WERI-Rb-1 (cell line): ENCODE measurements around the gene FHOD1.

Experiments
- DNase-seq: peaks from one replicate; pipeline ENCODE4 v3.0.0-alpha.2; 2020
- H3K27ac ChIP-seq: fragments of 250-450 bp; sonication (Bioruptor Pico); 2 replicates; pipeline ENCODE4 v1.5.1; 2020; ENCODE audit warnings: mild to moderate bottlenecking, moderate library complexity
- H3K27me3 ChIP-seq: fragments of 250-450 bp; sonication (Bioruptor Pico); 2 replicates; pipeline ENCODE4 v1.5.1; 2021; ENCODE audit warnings: mild to moderate bottlenecking, low read depth, moderate library complexity; ENCODE audit not compliant: insufficient read depth, severe bottlenecking
- H3K36me3 ChIP-seq: fragments of 250-450 bp; sonication (Bioruptor Pico); 2 replicates; pipeline ENCODE4 v1.5.1; 2020; ENCODE audit warnings: mild to moderate bottlenecking, moderate library complexity
- H3K4me3 ChIP-seq: 2 replicates; pipeline ENCODE4 v1.5.1; 2011; ENCODE audit warnings: low read depth, mild to moderate bottlenecking, control low read depth, low read length
- H3K9me3 ChIP-seq: fragments of 250-450 bp; sonication (Bioruptor Pico); 2 replicates; pipeline ENCODE4 v1.5.1; 2021; ENCODE audit warnings: mild to moderate bottlenecking, moderate library complexity; ENCODE audit not compliant: severe bottlenecking
- TF ChIP-seq, protein P1 (sequence below): IDR thresholded peaks from 2 replicates; pipeline ENCODE4 v1.5.1; 2011; ENCODE audit warnings: low read depth, mild to moderate bottlenecking, control low read depth, inconsistent platforms, low read length

FHOD1 gene

DNA sequence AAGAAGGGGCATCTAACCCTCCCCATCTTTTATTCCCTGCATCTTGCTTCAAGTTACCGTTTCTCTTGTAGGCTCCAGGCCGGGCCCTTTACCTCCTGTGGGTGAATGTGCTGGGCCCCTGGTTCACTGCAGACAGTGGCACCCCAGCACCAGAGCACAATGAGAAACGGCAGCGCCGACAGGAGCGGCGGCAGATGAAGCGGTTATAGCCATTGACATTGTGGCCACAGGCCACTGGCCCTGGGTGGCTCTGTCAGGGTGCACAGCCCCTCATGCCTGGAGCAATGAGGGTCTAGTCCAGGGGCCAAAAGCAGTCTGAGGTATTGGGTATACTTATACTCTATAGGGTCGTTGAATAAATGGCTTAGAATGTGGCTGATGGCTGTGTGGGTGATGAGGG, 18.4 kb downstream of the FHOD1 start:
- Histone ChIP-seq H3K9me3 (no peaks in the 10 kb centered on the region), H3K4me3 (no peak overlapping the region), H3K27ac (no peak overlapping the region), H3K27me3 (no peaks in the 10 kb centered on the region), H3K36me3 (peaks cover 40% of the 10 kb centered on the region)
- DNase-seq: no peak
- TF ChIP-seq, protein P1, sequence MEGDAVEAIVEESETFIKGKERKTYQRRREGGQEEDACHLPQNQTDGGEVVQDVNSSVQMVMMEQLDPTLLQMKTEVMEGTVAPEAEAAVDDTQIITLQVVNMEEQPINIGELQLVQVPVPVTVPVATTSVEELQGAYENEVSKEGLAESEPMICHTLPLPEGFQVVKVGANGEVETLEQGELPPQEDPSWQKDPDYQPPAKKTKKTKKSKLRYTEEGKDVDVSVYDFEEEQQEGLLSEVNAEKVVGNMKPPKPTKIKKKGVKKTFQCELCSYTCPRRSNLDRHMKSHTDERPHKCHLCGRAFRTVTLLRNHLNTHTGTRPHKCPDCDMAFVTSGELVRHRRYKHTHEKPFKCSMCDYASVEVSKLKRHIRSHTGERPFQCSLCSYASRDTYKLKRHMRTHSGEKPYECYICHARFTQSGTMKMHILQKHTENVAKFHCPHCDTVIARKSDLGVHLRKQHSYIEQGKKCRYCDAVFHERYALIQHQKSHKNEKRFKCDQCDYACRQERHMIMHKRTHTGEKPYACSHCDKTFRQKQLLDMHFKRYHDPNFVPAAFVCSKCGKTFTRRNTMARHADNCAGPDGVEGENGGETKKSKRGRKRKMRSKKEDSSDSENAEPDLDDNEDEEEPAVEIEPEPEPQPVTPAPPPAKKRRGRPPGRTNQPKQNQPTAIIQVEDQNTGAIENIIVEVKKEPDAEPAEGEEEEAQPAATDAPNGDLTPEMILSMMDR: no peak

DNA sequence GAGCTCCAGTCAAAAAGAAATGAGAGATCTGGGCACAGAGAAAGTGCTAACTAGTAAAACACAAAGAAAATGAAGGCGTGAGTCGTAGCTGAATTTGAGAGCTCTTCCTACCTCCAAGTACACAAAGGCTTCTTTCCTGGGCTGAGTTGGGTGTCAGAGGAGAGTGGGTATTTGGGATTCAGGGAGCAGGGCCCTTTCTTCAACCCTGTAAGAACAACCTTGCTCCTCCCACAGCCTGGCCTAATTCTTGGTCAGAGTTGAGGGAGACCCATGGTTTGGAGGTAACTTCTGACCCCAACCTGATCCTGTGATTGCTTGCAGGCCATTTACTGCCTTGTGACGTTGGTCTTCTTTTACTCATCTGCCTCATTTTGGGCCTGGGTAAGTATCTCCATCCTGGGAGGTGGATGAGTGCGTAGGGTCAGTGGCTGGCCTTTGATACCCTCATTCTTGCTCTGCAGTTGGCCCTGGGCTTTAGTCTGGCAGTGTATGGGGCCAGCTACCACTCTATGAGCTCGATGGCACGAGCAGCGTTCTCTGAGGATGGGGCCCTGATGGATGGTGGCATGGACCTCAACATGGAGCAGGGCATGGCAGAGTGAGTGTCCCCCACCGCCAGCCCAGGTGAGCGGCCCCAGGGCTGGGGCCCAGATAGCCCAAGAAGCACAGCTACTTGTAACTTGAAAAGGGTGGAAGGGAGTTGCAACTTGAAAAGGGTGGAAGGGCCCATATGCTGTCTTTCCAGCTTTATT, 19.1 kb downstream of the FHOD1 start:
- Histone ChIP-seq H3K27me3 (no peaks in the 10 kb centered on the region), H3K36me3 (peaks cover 38% of the 10 kb centered on the region), H3K4me3 (no peak overlapping the region), H3K27ac (no peak overlapping the region), H3K9me3 (no peaks in the 10 kb centered on the region)
- TF ChIP-seq, protein P1: no peak
- no peak for DNase-seq

DNA sequence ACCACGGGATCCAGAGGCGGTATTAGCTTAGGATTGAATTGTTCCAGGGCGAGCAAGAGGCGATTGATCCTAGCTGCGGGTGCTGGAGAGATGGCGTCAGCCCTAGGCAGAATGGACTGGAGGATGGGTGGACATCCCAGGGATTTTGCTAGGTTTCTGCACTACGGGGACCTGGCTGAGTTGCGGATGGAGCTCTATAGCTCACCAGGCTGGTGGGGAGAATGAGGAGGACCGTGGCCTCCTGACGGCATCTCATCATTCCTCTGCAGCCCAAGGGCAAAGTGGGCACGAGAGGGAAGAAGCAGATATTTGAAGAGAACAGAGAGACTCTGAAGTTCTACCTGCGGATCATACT, 19.7 kb downstream of the FHOD1 start:
- Histone ChIP-seq H3K9me3 (no peaks in the 10 kb centered on the region), H3K36me3 (peaks cover 36% of the 10 kb centered on the region), H3K27ac (no peak overlapping the region; the same call in 1 of the 2 replicates), H3K27me3 (no peaks in the 10 kb centered on the region), H3K4me3 (peak overlapping the region; percentile 91)
- no peak for DNase-seq
- TF ChIP-seq, protein P1: no peak

DNA sequence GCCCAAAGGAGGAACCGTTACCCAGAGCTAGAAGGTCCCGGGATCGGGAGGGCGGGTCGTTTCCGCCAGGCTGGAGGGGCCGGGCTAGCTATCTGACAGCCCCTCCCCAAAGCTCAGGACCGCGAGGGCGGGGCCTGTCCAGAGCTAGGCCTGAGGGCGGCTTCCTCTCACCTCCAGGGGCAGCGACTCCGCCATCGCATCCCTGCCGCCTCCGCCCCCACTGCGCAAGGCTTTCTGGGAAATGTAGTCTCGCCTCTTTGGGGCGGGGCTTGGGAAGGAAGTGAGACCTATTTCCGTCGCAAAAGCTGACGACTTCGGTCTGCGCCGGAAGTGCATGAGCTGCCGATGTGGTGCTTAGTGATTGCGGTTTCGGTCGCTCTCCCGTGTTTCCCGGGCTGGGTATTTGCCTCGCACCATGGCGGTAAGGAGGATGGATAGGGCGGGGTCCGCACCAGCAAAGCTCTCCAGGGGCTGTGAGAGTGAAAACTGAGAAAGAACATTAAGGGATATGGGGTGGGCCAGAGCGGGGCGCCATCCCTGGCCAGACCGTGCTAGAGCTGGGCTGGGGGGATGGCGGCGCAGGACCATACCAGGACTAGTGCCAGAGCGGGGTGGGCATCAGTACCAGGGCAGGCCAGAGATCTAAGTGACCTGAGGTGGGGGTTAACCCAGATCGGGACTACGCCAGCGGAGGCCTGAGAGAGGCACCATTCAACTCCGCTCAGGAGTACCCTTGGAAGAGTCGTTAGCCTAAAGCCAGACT, 20.3 kb downstream of the FHOD1 start, which contains the start of gene TMEM208:
TMEM208 (plus strand) TSS at position 327 of the 763 bp plus-strand sequence; CDS start at position 416, 89 bp downstream.
- peaks cover 36% of the 10 kb centered on the region for H3K36me3 ChIP-seq
- H3K4me3 ChIP-seq: peak within 1 kb of the TSS; percentile 91
- no peaks in the 10 kb centered on the region for H3K27me3 ChIP-seq
- peak; percentile 99 for DNase-seq
- TF ChIP-seq, protein P1: peak; percentile 22; the same call in 1 of the 2 replicates
- peak within 1 kb of the TSS; percentile 46 for H3K27ac ChIP-seq
- no peaks in the 10 kb centered on the region for H3K9me3 ChIP-seq

DNA sequence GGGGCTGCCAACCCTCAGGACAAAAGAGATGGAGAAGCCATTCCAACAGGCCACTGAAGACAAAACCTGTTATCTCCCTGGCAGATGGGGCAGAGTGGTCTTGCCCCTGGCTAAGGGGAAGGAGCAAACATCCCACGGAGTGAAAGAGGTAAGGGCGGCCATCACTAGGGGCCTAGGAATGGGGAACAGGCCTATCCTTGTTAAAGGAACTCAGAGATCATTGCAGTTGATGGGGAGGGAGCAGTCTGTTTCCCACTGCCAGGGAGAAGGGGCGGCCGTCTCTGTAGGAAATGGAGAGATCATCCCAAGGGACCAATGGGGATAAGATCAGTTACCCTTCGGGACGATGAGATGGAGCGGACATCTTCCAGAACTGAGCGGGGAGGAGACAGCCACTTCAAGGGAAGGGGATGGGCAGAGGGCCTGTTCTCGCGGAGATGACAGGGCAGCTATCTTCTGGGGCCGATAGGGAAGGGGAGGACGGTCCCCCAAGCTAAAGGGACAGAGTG, 20.9 kb downstream of the FHOD1 start:
- H3K36me3 ChIP-seq: peaks cover 29% of the 10 kb centered on the region
- peak overlapping the region; percentile 40 for H3K27ac ChIP-seq
- H3K27me3 ChIP-seq: no peaks in the 10 kb centered on the region
- H3K9me3 ChIP-seq: no peaks in the 10 kb centered on the region
- DNase-seq: no peak
- peak overlapping the region; percentile 91 for H3K4me3 ChIP-seq
- TF ChIP-seq, protein P1: no peak
